ENCODE data around the gene POLR1C. TPM values are rescaled to one million over a fixed set of nuclear protein-coding genes. Genes with fewer than 3 reads are reported as not detected.
A peak's percentile ranks its signal among the peaks of the same experiment; 100 is the strongest.
"Not testable (repeated sequence)": the region's sequence is repeated elsewhere in the genome, so short reads cannot be mapped to it uniquely, and the experiment has no call there.

Gene POLR1C
- total RNA-seq, 1 experiment from 2014 or later, result 27.8 TPM

DNA sequence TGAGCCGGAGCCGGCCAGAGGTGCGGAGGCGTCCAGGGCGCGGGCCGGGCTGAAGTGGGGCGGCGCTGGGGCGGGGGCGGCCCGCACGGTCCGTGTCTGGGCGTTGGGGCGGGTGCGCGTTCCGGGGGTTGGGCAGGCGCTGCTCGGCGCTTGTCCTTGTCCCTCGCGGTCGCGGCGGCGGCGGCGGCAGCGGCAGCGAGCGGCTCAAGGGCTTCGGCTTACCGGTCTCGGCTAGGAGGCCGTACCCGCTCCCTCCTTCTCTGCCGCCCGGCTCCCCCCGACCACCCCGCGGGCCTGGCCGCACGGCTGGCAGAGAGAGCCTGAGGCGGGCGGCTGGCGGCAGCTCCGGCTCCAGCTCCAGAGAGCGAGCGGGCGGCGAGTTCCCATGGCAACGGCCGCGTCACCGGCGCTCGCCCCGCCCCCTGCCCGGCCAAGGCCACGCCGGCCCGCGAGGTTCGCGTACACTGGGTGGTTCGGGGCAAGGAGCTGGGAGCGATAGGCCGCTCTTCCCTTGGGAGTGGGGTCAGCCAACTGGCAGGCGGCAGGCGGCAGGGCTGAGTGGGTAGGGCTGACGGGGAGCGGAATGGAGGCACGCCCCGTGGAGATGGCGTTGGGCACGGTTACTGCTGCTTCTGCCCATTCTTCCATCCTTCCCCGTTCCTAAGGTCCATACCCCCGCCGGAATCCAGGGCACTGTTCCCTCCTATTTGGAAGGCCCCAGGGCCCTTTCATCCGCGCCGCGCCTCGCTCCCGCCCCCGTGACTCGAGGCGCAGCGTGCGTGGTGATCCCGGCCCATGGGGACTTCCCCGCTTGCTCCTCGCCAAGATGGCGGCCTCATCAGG, 6.7 kb upstream of the POLR1C start, which contains the start of gene LRRC73:
Gene LRRC73 (minus strand): TSS at position 363 of the 843 bp plus-strand sequence. CDS start 561 bp downstream, outside the sequence.
- DNase-seq (ENCODE audit: low read depth), result peak; percentile 82

- no peak for DNase-seq (ENCODE audit: low read depth)
These were observed 6.1 kb upstream of the POLR1C start for GRCh38 chr6:43510827-43511163.

DNA sequence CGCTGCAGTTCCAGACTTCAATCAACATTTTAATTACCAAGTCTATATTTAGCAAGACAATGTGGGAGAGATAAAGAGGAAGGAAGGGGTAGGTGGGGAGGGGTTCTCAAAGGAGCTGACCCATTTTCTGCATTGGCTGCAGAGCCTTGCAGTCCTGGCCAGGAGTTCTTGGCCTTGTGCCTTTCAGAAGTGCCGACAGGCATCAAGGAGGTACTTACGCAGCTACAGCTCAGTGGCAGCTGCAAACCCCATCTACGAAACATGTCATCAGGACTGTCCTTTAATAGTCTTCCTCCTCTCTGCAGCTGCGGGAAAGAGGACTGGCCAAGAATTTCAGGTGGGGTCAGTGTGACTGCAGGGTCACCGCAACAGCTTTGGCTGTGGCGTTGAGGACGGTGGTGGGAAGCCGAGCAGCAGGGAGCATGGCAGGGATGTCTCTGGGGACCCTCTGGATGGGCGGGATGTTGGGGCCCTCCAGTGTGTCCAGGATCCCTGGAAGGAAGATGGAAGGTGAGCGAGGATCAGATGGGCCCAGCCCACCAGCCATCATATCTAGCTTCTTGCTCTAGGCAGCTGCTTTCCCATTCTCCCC, 5.0 kb upstream of the POLR1C start:
- no peak for DNase-seq (ENCODE audit: low read depth)

DNA sequence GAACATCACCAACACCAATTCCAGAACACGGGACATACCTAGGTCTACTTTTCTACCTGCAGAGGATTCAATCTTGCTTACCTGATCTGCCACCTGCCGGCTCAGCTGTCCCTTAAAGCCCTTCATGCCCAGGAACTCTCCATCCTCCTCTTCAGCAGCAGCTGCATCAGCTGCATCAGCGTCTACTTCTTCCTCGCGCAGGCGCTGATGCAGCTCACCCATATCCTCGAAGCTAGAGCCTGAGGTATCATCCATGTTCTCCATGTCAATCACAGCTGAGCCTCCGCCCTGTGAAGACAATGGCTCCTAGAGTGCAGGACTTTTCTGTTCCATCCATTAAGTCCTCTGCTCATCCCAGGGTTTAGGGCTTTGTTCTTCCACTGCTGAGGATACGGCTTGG, 1.1 kb upstream of the POLR1C start:
- no peak for DNase-seq (ENCODE audit: low read depth)

GRCh38 chr6:43516367-43516696, 557 bp upstream of the POLR1C start:
- DNase-seq (ENCODE audit: low read depth), result no peak

DNA sequence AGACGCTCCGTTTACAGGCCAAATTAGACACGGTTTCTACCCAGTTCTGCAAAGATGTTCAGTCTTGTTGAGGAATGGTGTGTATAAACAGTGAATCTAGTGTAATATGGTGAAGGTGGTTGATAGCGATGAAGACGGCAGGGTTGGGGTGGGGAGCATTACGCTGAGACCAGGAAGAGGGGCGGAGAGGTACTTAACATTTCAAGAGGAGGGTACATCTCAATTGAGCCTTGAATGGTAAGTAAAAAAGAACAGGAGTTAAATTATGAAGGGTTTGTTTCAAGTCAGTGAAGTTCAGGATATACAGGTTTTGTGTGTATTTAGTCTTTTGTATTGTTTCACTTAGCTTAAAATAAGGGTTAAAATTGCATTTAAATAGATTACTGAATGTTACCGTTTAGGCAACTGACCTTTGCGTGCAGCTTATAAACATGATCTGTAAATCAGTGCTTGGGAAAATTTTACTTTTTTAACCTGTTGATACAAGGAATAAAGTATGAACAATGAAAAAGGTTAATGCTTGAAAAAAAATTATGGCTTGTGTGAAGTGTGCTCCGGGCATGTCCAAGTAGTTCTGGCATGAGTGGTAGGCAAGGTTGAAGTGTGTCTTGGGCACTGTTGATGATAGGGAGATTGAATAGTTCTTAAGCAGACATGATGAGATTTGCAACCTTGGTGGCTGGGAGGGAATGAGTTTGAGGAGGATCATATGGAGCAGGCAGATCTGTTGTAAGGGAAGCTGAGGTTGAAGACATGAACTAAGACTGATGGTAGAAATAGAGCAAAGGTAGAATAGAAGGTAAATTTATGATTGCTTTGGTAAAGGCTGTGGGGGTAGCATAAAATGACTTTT, 842 bp downstream of the POLR1C start:
- no peak for DNase-seq (ENCODE audit: low read depth)

DNA sequence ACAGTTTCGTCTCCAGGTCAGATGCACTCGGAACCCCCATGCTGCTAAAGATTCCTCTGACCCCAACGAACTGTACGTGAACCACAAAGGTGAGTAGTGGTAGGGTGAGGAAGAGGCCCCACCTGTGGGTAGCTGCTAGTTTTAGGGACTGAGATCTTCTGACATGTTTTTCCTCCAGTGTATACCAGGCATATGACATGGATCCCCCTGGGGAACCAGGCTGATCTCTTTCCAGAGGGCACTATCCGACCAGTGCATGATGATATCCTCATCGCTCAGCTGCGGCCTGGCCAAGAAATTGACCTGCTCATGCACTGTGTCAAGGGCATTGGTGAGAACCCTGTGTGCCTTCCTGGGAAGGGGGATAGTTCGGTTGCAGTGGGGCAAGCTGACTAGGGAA, 3.2 kb downstream of the POLR1C start:
- DNase-seq (ENCODE audit: low read depth), result no peak

DNA sequence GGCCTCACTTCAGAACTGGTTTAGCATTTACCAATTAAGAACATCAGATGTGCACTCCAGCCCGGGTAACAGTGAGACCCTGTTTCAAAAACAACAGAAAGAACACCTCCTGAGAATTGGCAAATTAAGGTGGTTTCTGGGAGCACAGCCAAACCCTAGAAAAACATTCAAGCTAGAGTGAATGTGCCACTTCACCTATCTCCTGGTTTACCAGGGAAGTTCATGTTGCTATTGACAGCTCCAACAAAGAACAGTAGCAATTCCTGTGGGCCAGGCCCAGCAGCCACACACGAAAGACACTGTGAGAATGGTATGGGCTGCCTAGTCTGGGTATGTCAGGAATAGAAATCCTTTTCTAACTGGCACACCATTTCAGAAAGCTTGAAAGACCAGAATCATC, 4.9 kb downstream of the POLR1C start:
- DNase-seq (ENCODE audit: low read depth), result no peak

GRCh38 chr6:43522547-43523261, 5.8 kb downstream of the POLR1C start:
- no peak for DNase-seq (ENCODE audit: low read depth)

DNA sequence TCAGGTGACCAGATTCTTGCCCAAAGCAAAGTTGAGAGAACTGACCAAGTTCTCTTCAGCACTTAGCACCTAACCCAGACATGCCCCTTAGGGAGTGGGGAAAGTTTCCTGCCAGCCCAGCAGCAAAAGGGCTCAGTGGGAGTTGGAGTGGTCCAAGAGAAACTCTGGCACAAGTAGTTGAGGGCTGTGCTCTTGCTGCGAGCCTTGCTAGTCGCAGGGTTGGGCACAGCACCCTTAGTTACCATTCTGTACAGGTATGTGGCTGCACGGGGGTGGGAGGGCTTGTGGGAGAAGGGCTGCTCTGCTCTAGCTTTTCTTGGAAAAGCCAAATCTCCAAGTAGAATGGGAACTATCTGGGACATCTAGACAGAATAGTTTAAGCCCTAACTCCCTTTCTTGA, 6.4 kb downstream of the POLR1C start:
- DNase-seq (ENCODE audit: low read depth), result no peak

- DNase-seq (ENCODE audit: low read depth), result no peak
These were observed 7.6 kb downstream of the POLR1C start for GRCh38 chr6:43524483-43524961.

DNA sequence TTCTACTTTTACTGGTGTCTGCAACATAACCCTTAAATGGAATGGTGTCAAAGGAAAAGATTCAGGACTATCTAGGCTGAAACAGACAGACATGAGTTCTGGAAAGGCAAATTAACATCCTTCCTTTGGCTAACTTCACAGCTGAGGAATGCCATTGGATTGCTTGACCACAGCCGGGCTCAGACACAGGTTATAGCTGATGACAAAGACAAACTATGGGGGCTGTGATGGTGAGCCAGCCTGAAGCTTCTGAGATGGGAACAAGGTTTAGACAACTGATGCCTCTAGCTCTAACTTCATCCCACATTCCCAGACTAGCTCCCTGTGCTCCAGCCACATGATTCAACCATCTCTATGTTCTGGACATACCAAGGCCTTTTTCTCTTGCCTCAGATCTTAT, 15.3 kb downstream of the POLR1C start:
- DNase-seq (ENCODE audit: low read depth), result no peak

- DNase-seq (ENCODE audit: low read depth), result not testable (repeated sequence)
These were observed 22.1 kb downstream of the POLR1C start for GRCh38 chr6:43538986-43539385.

GRCh38 chr6:43539409-43539808, 22.5 kb downstream of the POLR1C start:
- DNase-seq (ENCODE audit: low read depth), result not testable (repeated sequence)

GRCh38 chr6:43540507-43540906, 23.6 kb downstream of the POLR1C start:
- no peak for DNase-seq (ENCODE audit: low read depth)

- no peak for DNase-seq (ENCODE audit: low read depth)
These were observed 25.0 kb downstream of the POLR1C start for GRCh38 chr6:43541774-43542471.

GRCh38 chr6:43544461-43544860, 27.6 kb downstream of the POLR1C start:
- no peak for DNase-seq (ENCODE audit: low read depth)

GRCh38 chr6:43547222-43547621, 30.3 kb downstream of the POLR1C start:
- DNase-seq (ENCODE audit: low read depth), result no peak

GRCh38 chr6:43557620-43558019, 40.7 kb downstream of the POLR1C start:
- not testable (repeated sequence) for DNase-seq (ENCODE audit: low read depth)

DNA sequence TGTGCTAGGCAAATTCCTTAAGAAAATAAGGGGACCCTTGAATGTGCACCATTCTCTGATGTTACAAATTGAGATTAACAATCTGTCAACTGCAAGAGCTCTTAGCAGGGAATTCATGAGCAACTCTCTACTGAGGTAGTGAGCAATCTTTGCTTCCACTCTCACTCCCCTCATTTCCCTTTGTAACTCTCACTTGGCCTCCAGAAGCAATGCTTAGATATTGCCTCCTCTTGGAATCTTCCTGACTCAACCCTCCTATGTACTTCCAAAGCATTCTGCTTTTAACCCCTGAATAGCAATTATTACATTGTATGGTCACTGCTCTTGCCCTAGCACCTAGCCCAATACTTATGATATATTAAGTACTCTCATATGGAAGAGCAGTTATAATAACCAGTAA, 42.4 kb downstream of the POLR1C start:
- DNase-seq (ENCODE audit: low read depth), result no peak

- DNase-seq (ENCODE audit: low read depth), result peak; percentile 5
These were observed 54.1 kb downstream of the POLR1C start for GRCh38 chr6:43570876-43571441.

All from M059J (cell line).